Measurements from ENCODE around the gene BAZ1B. TPM values are rescaled to one million over a fixed set of nuclear protein-coding genes. Genes with fewer than 3 reads are reported as not detected.
"Not testable (repeated sequence)": the region's sequence is repeated elsewhere in the genome, so short reads cannot be mapped to it uniquely, and the experiment has no call there.

Gene BAZ1B
- total and polyA plus RNA-seq, 4 experiments from 2014 or later: 5.8 to 78.6 (median 52.2) TPM

- Mint-ChIP-seq H3K4me1 (peaks cover 10 to 18% (median 15%) of the 10 kb centered on the region in 4 donors), H3K4me3 (no peak overlapping the region), H3K27ac (no peak overlapping the region), H3K27me3 (no peaks in the 10 kb centered on the region), H3K9me3 (no peaks in the 10 kb centered on the region), H3K36me3 (peaks cover 43 to 62% of the 10 kb centered on the region in 2 donors)
- CTCF ChIA-PET (ENCODE audit: partially characterized antibody): no interaction called here
- Histone ChIP-seq H3K27ac (ENCODE audit: low read depth, low read length) (no peak overlapping the region), H3K4me1 (ENCODE audit: insufficient read depth, low read length) (peaks cover 3% of the 10 kb centered on the region), H3K27me3 (ENCODE audit: insufficient read depth, low read length) (no peaks in the 10 kb centered on the region), H3K9me3 (ENCODE audit: control insufficient read depth in 1 of 2, low read length in 2 of 2) (no peaks in the 10 kb centered on the region), H3K4me3 (ENCODE audit: low read length in 2 of 2) (no peak overlapping the region), H3K36me3 (ENCODE audit: insufficient read depth, low read length) (peaks cover 72% of the 10 kb centered on the region)
- POLR2A ChIA-PET (ENCODE audit: partially characterized antibody): no interaction called here
- no peak for DNase-seq
- intact Hi-C loops (cut with micrococcal nuclease): no loop called here
Observed at GRCh38 chr7:73507556-73507955, 14.5 kb downstream of the BAZ1B start.

- H3K4me3 Mint-ChIP-seq: no peak overlapping the region
Observed at GRCh38 chr7:73504920-73505319, 17.2 kb downstream of the BAZ1B start.

GRCh38 chr7:73504017-73504416, 18.1 kb downstream of the BAZ1B start:
- H3K36me3 ChIP-seq (ENCODE audit: insufficient read depth, low read length): peaks cover 57% of the 10 kb centered on the region
- no peaks in the 10 kb centered on the region for H3K4me1 ChIP-seq (ENCODE audit: insufficient read depth, low read length)
- H3K4me3 ChIP-seq (ENCODE audit: low read length in 2 of 2): no peak overlapping the region
- Mint-ChIP-seq H3K27me3 (no peaks in the 10 kb centered on the region), H3K27ac (peak overlapping the region in 1 of 7 donors; percentile 65), H3K4me3 (no peak overlapping the region), H3K4me1 (peaks cover 0 to 16% (median 6%) of the 10 kb centered on the region in 4 donors), H3K36me3 (peaks cover 50 to 66% of the 10 kb centered on the region in 2 donors), H3K9me3 (peaks cover 0 to 2% (median 0%) of the 10 kb centered on the region in 8 donors)
- no peaks in the 10 kb centered on the region for H3K27me3 ChIP-seq (ENCODE audit: insufficient read depth, low read length)
- H3K9me3 ChIP-seq (ENCODE audit: control insufficient read depth in 1 of 2, low read length in 2 of 2): no peaks in the 10 kb centered on the region
- intact Hi-C loops (cut with micrococcal nuclease): no loop called here
- no peak overlapping the region for H3K27ac ChIP-seq (ENCODE audit: low read depth, low read length)
- no peak for DNase-seq
- ChIA-PET POLR2A (ENCODE audit: partially characterized antibody) (interaction anchor here (1.0 kb wide), 1 partner anchor 12 kb away, joined by 3 read pairs; no protein-coding TSS in a partner anchor), CTCF (ENCODE audit: partially characterized antibody) (interaction anchor here (1.0 kb wide), 1 partner anchor 41 kb away, joined by 4 read pairs; no protein-coding TSS in a partner anchor)

More at GRCh38 chr7:73504920-73505319, 17.2 kb downstream of the BAZ1B start:
- H3K27ac Mint-ChIP-seq: peak overlapping the region in 3 of 7 donors; percentile 9 to 65 (median 62)
- peaks cover 0 to 2% (median 0%) of the 10 kb centered on the region in 8 donors for H3K9me3 Mint-ChIP-seq
- intact Hi-C loops (cut with micrococcal nuclease): no loop called here
- no peaks in the 10 kb centered on the region for H3K27me3 ChIP-seq (ENCODE audit: insufficient read depth, low read length)
- H3K27me3 Mint-ChIP-seq: no peaks in the 10 kb centered on the region
- peaks cover 46 to 62% of the 10 kb centered on the region in 2 donors for H3K36me3 Mint-ChIP-seq
- CTCF ChIA-PET (ENCODE audit: partially characterized antibody): interaction anchor here (1.0 kb wide), 2 partner anchors 16 to 42 kb away, joined by 3 to 4 read pairs; no protein-coding TSS in a partner anchor
- H3K36me3 ChIP-seq (ENCODE audit: insufficient read depth, low read length): peaks cover 65% of the 10 kb centered on the region
- no peak overlapping the region for H3K4me3 ChIP-seq (ENCODE audit: low read length in 2 of 2)
- no peak overlapping the region for H3K27ac ChIP-seq (ENCODE audit: low read depth, low read length)
- no peaks in the 10 kb centered on the region for H3K4me1 ChIP-seq (ENCODE audit: insufficient read depth, low read length)
- H3K9me3 ChIP-seq (ENCODE audit: control insufficient read depth in 1 of 2, low read length in 2 of 2): no peaks in the 10 kb centered on the region
- H3K4me1 Mint-ChIP-seq: peaks cover 0 to 15% (median 6%) of the 10 kb centered on the region in 4 donors
- no peak for DNase-seq
- POLR2A ChIA-PET (ENCODE audit: partially characterized antibody): interaction anchor here (1.0 to 1.4 kb wide), 2 partner anchors 11 to 18 kb away, joined by 3 to 4 read pairs; partner anchors contain the start of gene BAZ1B

- no peak overlapping the region for H3K4me3 ChIP-seq (ENCODE audit: low read length in 2 of 2)
- H3K4me3 Mint-ChIP-seq: no peak overlapping the region
- peak overlapping the region in 1 of 7 donors; percentile 5 for H3K27ac Mint-ChIP-seq
Observed at GRCh38 chr7:73503229-73503628, 18.9 kb downstream of the BAZ1B start.

GRCh38 chr7:73496626-73497025, 25.5 kb downstream of the BAZ1B start:
- CTCF ChIA-PET (ENCODE audit: partially characterized antibody): no interaction called here
- no peak overlapping the region for H3K27ac Mint-ChIP-seq
- intact Hi-C loops (cut with micrococcal nuclease): no loop called here

More at GRCh38 chr7:73503229-73503628, 18.9 kb downstream of the BAZ1B start:
- ChIA-PET CTCF (ENCODE audit: partially characterized antibody) (no interaction called here), POLR2A (ENCODE audit: partially characterized antibody) (no interaction called here)
- Mint-ChIP-seq H3K36me3 (peaks cover 52 to 69% of the 10 kb centered on the region in 2 donors), H3K27me3 (no peaks in the 10 kb centered on the region), H3K9me3 (peaks cover 0 to 2% (median 0%) of the 10 kb centered on the region in 8 donors), H3K4me1 (peaks cover 0 to 16% (median 7%) of the 10 kb centered on the region in 4 donors)
- no peak overlapping the region for H3K27ac ChIP-seq (ENCODE audit: low read depth, low read length)
- peaks cover 57% of the 10 kb centered on the region for H3K36me3 ChIP-seq (ENCODE audit: insufficient read depth, low read length)
- no peaks in the 10 kb centered on the region for H3K9me3 ChIP-seq (ENCODE audit: control insufficient read depth in 1 of 2, low read length in 2 of 2)
- DNase-seq: no peak
- no peaks in the 10 kb centered on the region for H3K4me1 ChIP-seq (ENCODE audit: insufficient read depth, low read length)
- no peaks in the 10 kb centered on the region for H3K27me3 ChIP-seq (ENCODE audit: insufficient read depth, low read length)
- intact Hi-C loops (cut with micrococcal nuclease): no loop called here

GRCh38 chr7:73495507-73495906, 26.6 kb downstream of the BAZ1B start:
- H3K9me3 ChIP-seq (ENCODE audit: control insufficient read depth in 1 of 2, low read length in 2 of 2); H3K27me3 ChIP-seq (ENCODE audit: insufficient read depth, low read length); H3K4me3 Mint-ChIP-seq; H3K27ac ChIP-seq (ENCODE audit: low read depth, low read length); DNase-seq; H3K4me3 ChIP-seq (ENCODE audit: low read length in 2 of 2); intact Hi-C loops (cut with micrococcal nuclease); H3K4me1 ChIP-seq (ENCODE audit: insufficient read depth, low read length); CTCF ChIA-PET (ENCODE audit: partially characterized antibody); H3K9me3 Mint-ChIP-seq; H3K27me3 Mint-ChIP-seq: not testable (repeated sequence)
- POLR2A ChIA-PET (ENCODE audit: partially characterized antibody): interaction anchor here (0.5 kb wide), 1 partner anchor 20 kb away, joined by 3 read pairs; no protein-coding TSS in a partner anchor
- peaks cover 55% of the 10 kb centered on the region for H3K36me3 ChIP-seq (ENCODE audit: insufficient read depth, low read length)
- Mint-ChIP-seq H3K4me1 (peaks cover 0 to 16% (median 11%) of the 10 kb centered on the region in 4 donors), H3K27ac (peak overlapping the region in 1 of 7 donors; percentile 29), H3K36me3 (peaks cover 57 to 80% of the 10 kb centered on the region in 2 donors)

More at GRCh38 chr7:73496626-73497025, 25.5 kb downstream of the BAZ1B start:
- Histone ChIP-seq H3K27ac (ENCODE audit: low read depth, low read length) (no peak overlapping the region), H3K36me3 (ENCODE audit: insufficient read depth, low read length) (peaks cover 51% of the 10 kb centered on the region), H3K27me3 (ENCODE audit: insufficient read depth, low read length) (no peaks in the 10 kb centered on the region), H3K4me1 (ENCODE audit: insufficient read depth, low read length) (no peaks in the 10 kb centered on the region), H3K4me3 (ENCODE audit: low read length in 2 of 2) (no peak overlapping the region), H3K9me3 (ENCODE audit: control insufficient read depth in 1 of 2, low read length in 2 of 2) (no peaks in the 10 kb centered on the region)
- DNase-seq: no peak
- Mint-ChIP-seq H3K4me1 (peaks cover 0 to 21% (median 11%) of the 10 kb centered on the region in 4 donors), H3K36me3 (peaks cover 63 to 79% of the 10 kb centered on the region in 2 donors), H3K9me3 (peaks cover 0 to 3% (median 0%) of the 10 kb centered on the region in 8 donors), H3K4me3 (no peak overlapping the region), H3K27me3 (no peaks in the 10 kb centered on the region)
- POLR2A ChIA-PET (ENCODE audit: partially characterized antibody): no interaction called here

GRCh38 chr7:73489976-73490375, 32.1 kb downstream of the BAZ1B start:
- Histone ChIP-seq H3K27ac (ENCODE audit: low read depth, low read length) (no peak overlapping the region), H3K36me3 (ENCODE audit: insufficient read depth, low read length) (peaks cover 63% of the 10 kb centered on the region), H3K27me3 (ENCODE audit: insufficient read depth, low read length) (no peaks in the 10 kb centered on the region), H3K9me3 (ENCODE audit: control insufficient read depth in 1 of 2, low read length in 2 of 2) (no peaks in the 10 kb centered on the region), H3K4me1 (ENCODE audit: insufficient read depth, low read length) (no peaks in the 10 kb centered on the region), H3K4me3 (ENCODE audit: low read length in 2 of 2) (no peak overlapping the region)
- POLR2A ChIA-PET (ENCODE audit: partially characterized antibody): no interaction called here
- H3K4me1 Mint-ChIP-seq: peaks cover 0 to 10% (median 6%) of the 10 kb centered on the region in 4 donors
- H3K4me3 Mint-ChIP-seq: no peak overlapping the region
- no peaks in the 10 kb centered on the region for H3K9me3 Mint-ChIP-seq
- H3K27me3 Mint-ChIP-seq: no peaks in the 10 kb centered on the region
- CTCF ChIA-PET (ENCODE audit: partially characterized antibody): no interaction called here
- H3K36me3 Mint-ChIP-seq: peaks cover 40 to 73% of the 10 kb centered on the region in 2 donors
- no peak overlapping the region for H3K27ac Mint-ChIP-seq
- intact Hi-C loops (cut with micrococcal nuclease): no loop called here
- no peak for DNase-seq
